Neural progenitor cell (in vitro differentiated cells): ENCODE measurements around the gene OVCH2. TPM values are rescaled to one million over a fixed set of nuclear protein-coding genes. Genes with fewer than 3 reads are reported as not detected.
"Not testable (repeated sequence)": the region's sequence is repeated elsewhere in the genome, so short reads cannot be mapped to it uniquely, and the experiment has no call there.

Source experiments
- DNase-seq: peaks from one replicate; pipeline ENCODE4 v3.0.0-alpha.2; 2016; ENCODE audit warnings: low spot score
- H2AFZ ChIP-seq: fragments of 200-600 bp; sonication (generic); replicated peaks from 2 replicates; pipeline ENCODE4 v1.6.1; 2016; ENCODE audit warnings: antibody characterized with exemption
- H3F3A ChIP-seq: fragments of 200-600 bp; sonication (generic); 2 replicates; pipeline ENCODE4 v1.6.1; 2016; ENCODE audit warnings: antibody characterized with exemption, low read depth
- H3K27ac ChIP-seq: fragments of 200-600 bp; sonication (generic); 2 replicates; pipeline ENCODE4 v1.5.1; 2016; ENCODE audit warnings: mild to moderate bottlenecking
- H3K27me3 ChIP-seq: fragments of 200-600 bp; sonication (generic); 2 replicates; pipeline ENCODE4 v1.6.1; 2016; ENCODE audit warnings: mild to moderate bottlenecking, moderate library complexity
- H3K36me3 ChIP-seq: fragments of 200-600 bp; sonication (generic); 2 replicates; pipeline ENCODE4 v1.5.1; 2016
- H3K4me1 ChIP-seq: fragments of 200-600 bp; sonication (generic); 2 replicates; pipeline ENCODE4 v1.6.1; 2016; ENCODE audit warnings: mixed run types
- H3K4me2 ChIP-seq: fragments of 200-600 bp; sonication (generic); 2 replicates; pipeline ENCODE4 v1.6.1; 2016
- H3K4me3 ChIP-seq: fragments of 200-600 bp; sonication (generic); 2 replicates; pipeline ENCODE4 v1.5.1; 2016
- H3K79me2 ChIP-seq: fragments of 200-600 bp; sonication (generic); 2 replicates; pipeline ENCODE4 v1.6.1; 2016; ENCODE audit warnings: low read depth
- H3K9ac ChIP-seq: fragments of 200-600 bp; sonication (generic); 2 replicates; pipeline ENCODE4 v1.6.1; 2016
- H3K9me3 ChIP-seq: fragments of 200-600 bp; sonication (generic); 2 replicates; pipeline ENCODE4 v1.5.1; 2016; ENCODE audit warnings: low read depth
- H4K20me1 ChIP-seq: fragments of 200-600 bp; sonication (generic); 2 replicates; pipeline ENCODE4 v1.6.1; 2016; ENCODE audit warnings: low read depth
- H3K27ac Mint-ChIP-seq: 3 replicates; pipeline ENCODE4 v1.8.0; 2021; ENCODE audit warnings: mixed read lengths
- H3K27me3 Mint-ChIP-seq: 2 replicates; pipeline ENCODE4 v1.8.0; 2022; ENCODE audit warnings: low read depth, mild to moderate bottlenecking, inconsistent platforms, moderate library complexity, mixed read lengths; ENCODE audit not compliant: insufficient read depth
- H3K36me3 Mint-ChIP-seq: 3 replicates; pipeline ENCODE4 v1.8.0; 2021; ENCODE audit warnings: mixed read lengths
- H3K4me1 Mint-ChIP-seq: 3 replicates; pipeline ENCODE4 v1.8.0; 2021; ENCODE audit warnings: mixed read lengths
- H3K4me3 Mint-ChIP-seq: 3 replicates; pipeline ENCODE4 v1.8.0; 2021; ENCODE audit warnings: mild to moderate bottlenecking, moderate library complexity, mixed read lengths
- H3K9me3 Mint-ChIP-seq: 3 replicates; pipeline ENCODE4 v1.8.0; 2020; ENCODE audit warnings: mixed read lengths
- CTCF ChIP-seq: fragments of 200-600 bp; sonication (generic); IDR thresholded peaks from 2 replicates; pipeline ENCODE4 v1.5.1; 2017; ENCODE audit warnings: antibody characterized with exemption, mild to moderate bottlenecking
- EZH2 ChIP-seq: fragments of 200-600 bp; sonication (generic); IDR thresholded peaks from 2 replicates; pipeline ENCODE4 v1.6.1; 2017; ENCODE audit warnings: antibody characterized with exemption, mild to moderate bottlenecking, moderate library complexity
- EZH2phosphoT487 ChIP-seq: fragments of 200-600 bp; sonication (generic); IDR thresholded peaks from 2 replicates; pipeline ENCODE4 v1.6.1; 2017; ENCODE audit warnings: antibody characterized with exemption
- total RNA-seq: library from RNA; depleted of rRNA; stranded (reverse); fragments of >200 nt; gene quantifications from 2 replicates; pipeline ENCODE4 v1.2.3, GENCODE V29; 2015; ENCODE audit warnings: low replicate concordance

The OVCH2 gene
- total RNA-seq, 1 donor from 2014 or later: not detected

GRCh38 chr11:7664867-7665266 lies 41.4 kb downstream of the OVCH2 start:
- Histone ChIP-seq H3K79me2 (no peaks in the 10 kb centered on the region), H3K4me2 (no peak overlapping the region), H3F3A (peaks cover 13% of the 10 kb centered on the region), H3K27me3 (no peaks in the 10 kb centered on the region), H3K9ac (no peak overlapping the region), H3K9me3 (no peaks in the 10 kb centered on the region), H2AFZ (no peak overlapping the region), H3K4me1 (peaks cover 29% of the 10 kb centered on the region), H4K20me1 (no peaks in the 10 kb centered on the region), H3K27ac (no peak overlapping the region), H3K36me3 (no peaks in the 10 kb centered on the region), H3K4me3 (no peak overlapping the region)
- no peak overlapping the region for H3K27ac Mint-ChIP-seq
- peaks cover 4% of the 10 kb centered on the region for H3K9me3 Mint-ChIP-seq
- H3K36me3 Mint-ChIP-seq: peaks cover 5% of the 10 kb centered on the region
- no peak overlapping the region for H3K4me3 Mint-ChIP-seq
- H3K4me1 Mint-ChIP-seq: peaks cover 12% of the 10 kb centered on the region
- DNase-seq: no peak
- no peaks in the 10 kb centered on the region for H3K27me3 Mint-ChIP-seq
- TF ChIP-seq EZH2 (no peak), EZH2phosphoT487 (no peak), CTCF (no peak)

- not testable (repeated sequence) for H3K4me1 Mint-ChIP-seq, H3K9me3 ChIP-seq, H3K27me3 Mint-ChIP-seq, H3K36me3 Mint-ChIP-seq, H3K9me3 Mint-ChIP-seq, H3K4me2 ChIP-seq, H3K27ac Mint-ChIP-seq, H3K36me3 ChIP-seq, H3K4me3 ChIP-seq, H2AFZ ChIP-seq, H3K27ac ChIP-seq, H4K20me1 ChIP-seq, DNase-seq, H3K4me3 Mint-ChIP-seq, H3K79me2 ChIP-seq, H3K9ac ChIP-seq, H3K27me3 ChIP-seq
- Histone ChIP-seq H3K4me1 (peaks cover 18% of the 10 kb centered on the region), H3F3A (peaks cover 13% of the 10 kb centered on the region)
Observed at GRCh38 chr11:7663531-7663930, 42.7 kb downstream of the OVCH2 start.

GRCh38 chr11:7657306-7658025 lies 48.8 kb downstream of the OVCH2 start:
- Mint-ChIP-seq H3K9me3 (no peaks in the 10 kb centered on the region), H3K27me3 (peaks cover 5% of the 10 kb centered on the region), H3K27ac (peak overlapping the region; percentile 80), H3K4me1 (peaks cover 13% of the 10 kb centered on the region), H3K36me3 (no peaks in the 10 kb centered on the region), H3K4me3 (no peak overlapping the region)
- H3K9me3 ChIP-seq: no peaks in the 10 kb centered on the region
- H3K4me1 ChIP-seq: no peaks in the 10 kb centered on the region
- H3K4me3 ChIP-seq: no peak overlapping the region
- DNase-seq: peak; percentile 81
- H3K79me2 ChIP-seq: no peaks in the 10 kb centered on the region
- no peak overlapping the region for H2AFZ ChIP-seq
- H3K4me2 ChIP-seq: no peak overlapping the region
- TF ChIP-seq EZH2phosphoT487 (no peak), EZH2 (no peak), CTCF (peak; percentile 67)
- H3K27me3 ChIP-seq: no peaks in the 10 kb centered on the region
- H3F3A ChIP-seq: no peaks in the 10 kb centered on the region
- no peak overlapping the region for H3K27ac ChIP-seq
- no peaks in the 10 kb centered on the region for H3K36me3 ChIP-seq
- no peaks in the 10 kb centered on the region for H4K20me1 ChIP-seq
- H3K9ac ChIP-seq: no peak overlapping the region

DNA sequence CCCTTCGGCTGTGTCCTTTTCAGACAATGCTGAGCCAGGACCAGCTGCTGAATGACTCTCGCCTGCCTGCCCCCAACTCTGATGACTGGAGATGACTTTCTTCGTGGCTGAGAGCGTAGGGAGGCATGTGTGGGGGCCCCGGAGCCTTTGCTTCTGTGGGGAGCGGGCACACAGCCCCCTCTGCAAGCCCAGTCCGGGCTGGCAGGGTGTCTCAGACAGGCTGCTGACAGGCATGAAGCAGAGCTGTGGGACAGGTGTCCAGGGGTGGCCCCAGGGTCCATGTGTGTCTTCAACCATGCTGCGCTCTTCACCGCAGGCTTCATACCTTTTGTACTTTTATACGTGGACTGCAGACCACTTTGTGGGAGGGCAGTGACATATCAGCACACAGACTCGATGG lies 49.6 kb downstream of the OVCH2 start:
- no peak overlapping the region for H2AFZ ChIP-seq
- no peaks in the 10 kb centered on the region for H4K20me1 ChIP-seq
- H3K27ac Mint-ChIP-seq: no peak overlapping the region
- no peaks in the 10 kb centered on the region for H3K4me1 ChIP-seq
- no peak overlapping the region for H3K4me2 ChIP-seq
- no peaks in the 10 kb centered on the region for H3K79me2 ChIP-seq
- no peaks in the 10 kb centered on the region for H3K9me3 ChIP-seq
- no peak overlapping the region for H3K4me3 ChIP-seq
- H3K27me3 ChIP-seq: no peaks in the 10 kb centered on the region
- H3K27me3 Mint-ChIP-seq: peaks cover 7% of the 10 kb centered on the region
- H3K9me3 Mint-ChIP-seq: no peaks in the 10 kb centered on the region
- H3K4me3 Mint-ChIP-seq: no peak overlapping the region
- H3K4me1 Mint-ChIP-seq: peaks cover 13% of the 10 kb centered on the region
- H3K36me3 Mint-ChIP-seq: no peaks in the 10 kb centered on the region
- no peaks in the 10 kb centered on the region for H3K36me3 ChIP-seq
- H3K9ac ChIP-seq: no peak overlapping the region
- no peak for DNase-seq
- no peaks in the 10 kb centered on the region for H3F3A ChIP-seq
- no peak for TF ChIP-seq EZH2
- no peak for TF ChIP-seq CTCF
- TF ChIP-seq EZH2phosphoT487: no peak
- no peak overlapping the region for H3K27ac ChIP-seq
